MCF 10A (cell line): ENCODE results near the gene PNKD. TPM values are rescaled to one million over a fixed set of nuclear protein-coding genes. Genes with fewer than 3 reads are reported as not detected.

Experiments used
- BruUV-seq: library from RNA; stranded (reverse); fragments of 400-500 nt; replicated peaks from 2 replicates; lab custom pipeline; 2021; lab: Mats Ljungman, UMichigan
- CTCF ChIA-PET: fragments of 300-600 bp; sonication (Branson Sonifier 250); formaldehyde crosslinking; extraction: SDS; loops from one replicate; lab custom pipeline; 2021; ENCODE audit warnings: antibody characterized with exemption, inconsistent platforms; lab: Yijun Ruan, JAX
- POLR2A ChIA-PET: fragments of 300-600, 350-650 bp; sonication (Branson Sonifier 250); formaldehyde crosslinking; extraction: SDS; loops from one replicate; lab custom pipeline; 2020; ENCODE audit warnings: antibody characterized with exemption, inconsistent platforms; lab: Yijun Ruan, JAX
- DNase-seq: peaks from one replicate; pipeline ENCODE4 v3.0.0-alpha.2; 2018; ENCODE audit not compliant: unreplicated experiment
- H3K27ac Mint-ChIP-seq: one replicate; pipeline ENCODE4 v1.8.0; 2022; ENCODE audit warnings: mild to moderate bottlenecking, low read depth, mixed read lengths; ENCODE audit not compliant: unreplicated experiment
- H3K27me3 Mint-ChIP-seq: one replicate; pipeline ENCODE4 v1.8.0; 2022; ENCODE audit warnings: mixed read lengths; ENCODE audit not compliant: insufficient read depth, unreplicated experiment
- H3K36me3 Mint-ChIP-seq: one replicate; pipeline ENCODE4 v1.8.0; 2022; ENCODE audit warnings: mild to moderate bottlenecking, moderate library complexity, mixed read lengths; ENCODE audit not compliant: insufficient read depth, unreplicated experiment
- H3K4me1 Mint-ChIP-seq: one replicate; pipeline ENCODE4 v1.8.0; 2022; ENCODE audit warnings: mixed read lengths; ENCODE audit not compliant: insufficient read depth, unreplicated experiment
- H3K4me3 Mint-ChIP-seq: one replicate; pipeline ENCODE4 v1.8.0; 2022; ENCODE audit warnings: mild to moderate bottlenecking, moderate library complexity, mixed read lengths; ENCODE audit not compliant: unreplicated experiment
- H3K9me3 Mint-ChIP-seq: one replicate; pipeline ENCODE4 v1.8.0; 2022; ENCODE audit warnings: mixed read lengths; ENCODE audit not compliant: unreplicated experiment
- intact Hi-C: fragments of 100-400 bp; cut with micrococcal nuclease; formaldehyde crosslinking; loops from 2 replicates; pipeline ENCODE4 v1.14.1; 2022
- total RNA-seq: library from RNA; stranded (reverse); gene quantifications from 2 replicates; pipeline ENCODE4 v1.2.3, GENCODE V29; 2022
- TF ChIP-seq, protein P1 (sequence below): fragments of 200-600 bp; IDR thresholded peaks from one replicate; pipeline ENCODE4 v1.8.0; 2022; ENCODE audit warnings: antibody characterized with exemption, mild to moderate bottlenecking; ENCODE audit not compliant: unreplicated experiment

Gene PNKD
- total RNA-seq, 1 experiment from 2014 or later: 23.1 TPM

DNA sequence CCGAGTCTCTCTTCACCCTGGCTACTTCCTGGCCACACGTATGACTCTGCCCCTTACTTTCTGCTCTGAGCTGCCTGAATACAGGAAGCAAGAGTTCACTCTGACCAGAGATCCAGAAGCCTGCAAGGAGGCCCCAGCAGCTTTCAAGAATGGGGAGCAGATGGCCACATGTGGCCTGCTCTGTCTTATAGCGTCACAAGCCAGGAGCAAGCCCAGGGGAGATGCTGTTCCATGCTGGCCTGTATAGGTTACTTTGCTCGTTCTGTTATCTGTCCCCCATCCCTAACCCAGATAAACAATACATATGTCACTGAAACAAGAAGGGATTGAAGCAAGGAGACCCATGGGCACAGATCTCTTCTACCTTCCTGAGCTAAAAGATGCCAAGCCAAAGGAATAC, 4.3 kb downstream of the PNKD start:
- intact Hi-C loops: no loop called here
- H3K27ac Mint-ChIP-seq: peak overlapping the region; percentile 59
- TSS peak; percentile 29 for BruUV-seq
- TF ChIP-seq, protein P1, sequence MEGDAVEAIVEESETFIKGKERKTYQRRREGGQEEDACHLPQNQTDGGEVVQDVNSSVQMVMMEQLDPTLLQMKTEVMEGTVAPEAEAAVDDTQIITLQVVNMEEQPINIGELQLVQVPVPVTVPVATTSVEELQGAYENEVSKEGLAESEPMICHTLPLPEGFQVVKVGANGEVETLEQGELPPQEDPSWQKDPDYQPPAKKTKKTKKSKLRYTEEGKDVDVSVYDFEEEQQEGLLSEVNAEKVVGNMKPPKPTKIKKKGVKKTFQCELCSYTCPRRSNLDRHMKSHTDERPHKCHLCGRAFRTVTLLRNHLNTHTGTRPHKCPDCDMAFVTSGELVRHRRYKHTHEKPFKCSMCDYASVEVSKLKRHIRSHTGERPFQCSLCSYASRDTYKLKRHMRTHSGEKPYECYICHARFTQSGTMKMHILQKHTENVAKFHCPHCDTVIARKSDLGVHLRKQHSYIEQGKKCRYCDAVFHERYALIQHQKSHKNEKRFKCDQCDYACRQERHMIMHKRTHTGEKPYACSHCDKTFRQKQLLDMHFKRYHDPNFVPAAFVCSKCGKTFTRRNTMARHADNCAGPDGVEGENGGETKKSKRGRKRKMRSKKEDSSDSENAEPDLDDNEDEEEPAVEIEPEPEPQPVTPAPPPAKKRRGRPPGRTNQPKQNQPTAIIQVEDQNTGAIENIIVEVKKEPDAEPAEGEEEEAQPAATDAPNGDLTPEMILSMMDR: no peak
- POLR2A ChIA-PET: interaction anchor here (1.6 to 8.0 kb wide), 3 partner anchors 13 to 122 kb away, joined by 5 to 390 read pairs (median 7); partner anchors contain the start of gene TMBIM1
- H3K4me3 Mint-ChIP-seq: no peak overlapping the region
- no peaks in the 10 kb centered on the region for H3K27me3 Mint-ChIP-seq
- H3K36me3 Mint-ChIP-seq: peaks cover 79% of the 10 kb centered on the region
- DNase-seq: no peak
- no peaks in the 10 kb centered on the region for H3K9me3 Mint-ChIP-seq
- H3K4me1 Mint-ChIP-seq: peaks cover 28% of the 10 kb centered on the region
- CTCF ChIA-PET: interaction anchor here (0.6 to 7.7 kb wide), 8 partner anchors 10 to 485 kb away, joined by 3 to 215 read pairs (median 27); partner anchors contain the start of genes CATIP and TMBIM1

GRCh38 chr2:218275371-218276072, 5.2 kb downstream of the PNKD start:
- no peak for DNase-seq
- no peaks in the 10 kb centered on the region for H3K27me3 Mint-ChIP-seq
- no TSS peak for BruUV-seq
- peaks cover 28% of the 10 kb centered on the region for H3K4me1 Mint-ChIP-seq
- intact Hi-C loops: no loop called here
- TF ChIP-seq, protein P1: no peak
- no peak overlapping the region for H3K4me3 Mint-ChIP-seq
- H3K36me3 Mint-ChIP-seq: peaks cover 82% of the 10 kb centered on the region
- ChIA-PET CTCF (interaction anchor here (0.6 to 7.7 kb wide), 10 partner anchors 9 to 486 kb away, joined by 3 to 215 read pairs (median 3); partner anchors contain the start of genes CATIP and TMBIM1), POLR2A (interaction anchor here (1.6 to 8.0 kb wide), 3 partner anchors 12 to 121 kb away, joined by 5 to 390 read pairs (median 7); partner anchors contain the start of gene TMBIM1)
- no peak overlapping the region for H3K27ac Mint-ChIP-seq
- no peaks in the 10 kb centered on the region for H3K9me3 Mint-ChIP-seq

GRCh38 chr2:218276986-218277755, 6.9 kb downstream of the PNKD start:
- POLR2A ChIA-PET: interaction anchor here (1.1 to 8.0 kb wide), 2 partner anchors 9 to 10 kb away, joined by 4 to 390 read pairs; partner anchors contain the start of gene TMBIM1
- H3K27ac Mint-ChIP-seq: peak overlapping the region; percentile 89
- CTCF ChIA-PET: interaction anchor here (1.0 to 7.7 kb wide), 3 partner anchors 7 to 79 kb away, joined by 3 to 215 read pairs (median 160); partner anchors contain the start of gene TMBIM1

More at GRCh38 chr2:218276986-218277755, 6.9 kb downstream of the PNKD start:
- TF ChIP-seq, protein P1: no peak
- H3K27me3 Mint-ChIP-seq: no peaks in the 10 kb centered on the region
- intact Hi-C loops: no loop called here
- H3K4me1 Mint-ChIP-seq: peaks cover 21% of the 10 kb centered on the region
- peaks cover 84% of the 10 kb centered on the region for H3K36me3 Mint-ChIP-seq
- no peak for DNase-seq
- no peak overlapping the region for H3K4me3 Mint-ChIP-seq
- no TSS peak for BruUV-seq
- H3K9me3 Mint-ChIP-seq: no peaks in the 10 kb centered on the region
